Spleen (tissue), 11 donors: ENCODE results near the gene COQ5. TPM values are rescaled to one million over a fixed set of nuclear protein-coding genes. Genes with fewer than 3 reads are reported as not detected.
"Not testable (repeated sequence)": the region's sequence is repeated elsewhere in the genome, so short reads cannot be mapped to it uniquely, and the experiment has no call there.

ENCODE experiments used
- DNase-seq: peaks from one replicate; pipeline ENCODE4 v3.0.0-alpha.2; 2020
- H3K27ac ChIP-seq, 8 donors: fragments of 200-600 bp; sonication (generic) in 7 of 8; 1 replicate in 4 of 8; 2 replicates in 4 of 8; pipeline versions ENCODE4 v1.5.0 to v1.8.0; 2016 to 2021; ENCODE audit warnings: inconsistent platforms in 4 of 8, mild to moderate bottlenecking in 4 of 8, moderate library complexity in 1 of 8
- H3K27me3 ChIP-seq, 7 donors: fragments of 200-600 bp; sonication (generic) in 6 of 7; replicated peaks in 1 of 7; 1 replicate in 4 of 7; 2 replicates in 3 of 7; pipeline versions ENCODE4 v1.5.0 to v1.8.0; 2016 to 2021; ENCODE audit warnings: inconsistent platforms in 3 of 7, mild to moderate bottlenecking in 1 of 7
- H3K36me3 ChIP-seq, 6 donors: fragments of 200-600 bp; sonication (generic) in 5 of 6; 1 replicate in 4 of 6; 2 replicates in 2 of 6; pipeline versions ENCODE4 v1.5.0 to v1.8.0; 2016 to 2021; ENCODE audit warnings: inconsistent platforms in 2 of 6
- H3K4me1 ChIP-seq, 6 donors: fragments of 200-600 bp; sonication (generic) in 5 of 6; 1 replicate in 3 of 6; 2 replicates in 3 of 6; pipeline versions ENCODE4 v1.5.0 to v1.8.0; 2016 to 2021; ENCODE audit warnings: inconsistent platforms in 3 of 6
- H3K4me3 ChIP-seq, 8 donors: fragments of 200-600 bp; sonication (generic) in 7 of 8; 1 replicate in 4 of 8; 2 replicates in 4 of 8; pipeline versions ENCODE4 v1.5.0 to v1.8.0; 2016 to 2021; ENCODE audit warnings: inconsistent platforms in 4 of 8, mild to moderate bottlenecking in 4 of 8, moderate library complexity in 2 of 8
- H3K9me3 ChIP-seq, 8 donors: fragments of 200-600 bp; sonication (generic) in 7 of 8; 1 replicate in 4 of 8; 2 replicates in 4 of 8; pipeline versions ENCODE4 v1.5.0 to v1.8.0; 2016 to 2021; ENCODE audit warnings: inconsistent platforms in 4 of 8
- CTCF ChIP-seq, 11 experiments: fragments of 200-600 bp in 7 of 11; fragments of 450-650 bp in 4 of 11; sonication (generic) in 4 of 11; IDR thresholded peaks in 8 of 11; conservative IDR thresholded peaks in 3 of 11; 1 replicate in 7 of 11; 2 replicates in 4 of 11; pipeline versions ENCODE4 v1.4.0 to v1.8.0; 2016 to 2021; ENCODE audit warnings: antibody characterized with exemption in 11 of 11, inconsistent platforms in 4 of 11, mild to moderate bottlenecking in 1 of 11
- POLR2A ChIP-seq, 3 donors: fragments of 450-650 bp; IDR thresholded peaks; one replicate each; pipeline ENCODE4 v1.5.1; 2017; ENCODE audit warnings: antibody characterized with exemption in 3 of 3, mild to moderate bottlenecking in 1 of 3
- POLR2AphosphoS5 ChIP-seq, 3 donors: sonication (generic); formaldehyde crosslinking; IDR thresholded peaks; one replicate each; pipeline ENCODE4 v1.5.1; 2017; ENCODE audit warnings: antibody characterized with exemption in 3 of 3
- WGBS, 5 donors: extraction: QIAGEN DNeasy Blood & Tissue Kit in 3 of 5; methylation state at CpG; one replicate each; pipeline versions ENCODE4 v1.1.5 to v1.1.7; 2013 to 2018; 5-methylcytosine and 5-hydroxymethylcytosine counted together
- intact Hi-C: fragments of 100-400 bp; cut with DNase I; formaldehyde crosslinking; loops from one replicate; pipeline ENCODE4 v1.15.0; 2023; ENCODE audit warnings: low total_unique reads
- polyA plus RNA-seq, 3 donors: library from polyadenylated mRNA; stranded (reverse); fragments of 200-250 nt; gene quantifications; one replicate each; pipeline ENCODE4 v1.2.1, GENCODE V29; 2013
- total RNA-seq, 7 donors: library from RNA; depleted of rRNA in 3 of 7; stranded (reverse); fragments of >200 nt in 3 of 7; fragmentation: NEBNext Ultra II Directional in 4 of 7; extraction: Animal tissue kit (Norgen Biotek cat#: 25700) in 4 of 7; gene quantifications; one replicate each; pipeline versions ENCODE4 v1.1.0 to v1.2.1, GENCODE V29; 2016 to 2021
- donor health status: healthy with polysubstance abuse.
- donor health status: DM: no; HTN: no; CAD: no; lungs with moderate emphysema.
- donor health status: DM: no; HTN: no; CAD: no.
- donor health status: Bipolar disorder and iron deficiency.
- donor health status: healthy.
- donor health status: DM: no; HTN: no; CAD: no.
- donor health status: DM: yes; HTN: yes; CAD: no.

The COQ5 gene
- total and polyA plus RNA-seq, 10 donors = 18.6 to 34.6 (median 23.7) TPM

- H3K27ac ChIP-seq = peak overlapping the region; percentile 91 to 95 (median 93)
- no peaks in the 10 kb centered on the region for H3K27me3 ChIP-seq
- no peaks in the 10 kb centered on the region for H3K9me3 ChIP-seq
- WGBS, 5 donors = 33 to 45% (median 35%) methylated on average over 19 of the region's 19 CpGs
- H3K4me1 ChIP-seq = peaks cover 5 to 53% (median 21%) of the 10 kb centered on the region in 6 donors
- TF ChIP-seq POLR2AphosphoS5 (IDR thresholded peaks at IDR 0.05) (no peak), POLR2A (IDR thresholded peaks at IDR 0.05) (no peak), CTCF (IDR thresholded peaks at IDR 0.05 in 8 of 11, conservative IDR thresholded peaks at IDR 0.05 in 3 of 11) (no peak)
- H3K36me3 ChIP-seq = peaks cover 0 to 8% (median 0%) of the 10 kb centered on the region in 6 donors
- intact Hi-C loops = no loop called here
- DNase-seq = no peak
- H3K4me3 ChIP-seq = peak overlapping the region; percentile 57 to 80 (median 71)
Observed at GRCh38 chr12:120529641-120530417, 871 bp upstream of the COQ5 start.

GRCh38 chr12:120522568-120522967, 6.4 kb downstream of the COQ5 start:
- intact Hi-C loops = no loop called here
- H3K4me3 ChIP-seq = no peak overlapping the region
- TF ChIP-seq CTCF (IDR thresholded peaks at IDR 0.05 in 8 of 11, conservative IDR thresholded peaks at IDR 0.05 in 3 of 11) = no peak
- TF ChIP-seq POLR2A (IDR thresholded peaks at IDR 0.05) = no peak
- DNase-seq = no peak
- H3K27ac ChIP-seq = no peak overlapping the region
- no peaks in the 10 kb centered on the region for H3K9me3 ChIP-seq
- H3K27me3 ChIP-seq = no peaks in the 10 kb centered on the region
- H3K4me1 ChIP-seq = peaks cover 0 to 15% (median 1%) of the 10 kb centered on the region in 6 donors
- peaks cover 0 to 69% (median 3%) of the 10 kb centered on the region in 6 donors for H3K36me3 ChIP-seq
- 88 to 97% (median 94%) methylated on average over 8 to 9 of the region's 9 CpGs for WGBS, 5 donors

GRCh38 chr12:120519324-120519723, 9.6 kb downstream of the COQ5 start:
- 91 to 99% (median 97%) methylated on average over 8 of the region's 8 CpGs for WGBS, 5 donors
- H3K4me3 ChIP-seq, H3K27me3 ChIP-seq, intact Hi-C loops, H3K4me1 ChIP-seq, H3K9me3 ChIP-seq, DNase-seq, H3K27ac ChIP-seq: not testable (repeated sequence)
- H3K36me3 ChIP-seq = peaks cover 0 to 93% (median 24%) of the 10 kb centered on the region in 6 donors

- no peak overlapping the region for H3K27ac ChIP-seq
- 90 to 97% (median 96%) methylated on average over 2 of the region's 2 CpGs for WGBS, 5 donors
- TF ChIP-seq CTCF (IDR thresholded peaks at IDR 0.05 in 8 of 11, conservative IDR thresholded peaks at IDR 0.05 in 3 of 11) (no peak), POLR2A (IDR thresholded peaks at IDR 0.05) (no peak), POLR2AphosphoS5 (IDR thresholded peaks at IDR 0.05) (no peak)
- no peaks in the 10 kb centered on the region for H3K4me1 ChIP-seq
- no peaks in the 10 kb centered on the region for H3K27me3 ChIP-seq
- peaks cover 0 to 97% (median 43%) of the 10 kb centered on the region in 6 donors for H3K36me3 ChIP-seq
- intact Hi-C loops = no loop called here
- no peak for DNase-seq
- H3K4me3 ChIP-seq = no peak overlapping the region
- no peaks in the 10 kb centered on the region for H3K9me3 ChIP-seq
Observed at GRCh38 chr12:120515496-120515895, 13.5 kb downstream of the COQ5 start.
